ENCODE data around the gene CSNK1E. TPM values are rescaled to one million over a fixed set of nuclear protein-coding genes. Genes with fewer than 3 reads are reported as not detected.

Gene CSNK1E
- total RNA-seq, 1 donor from 2014 or later, result 63.1 TPM

DNA sequence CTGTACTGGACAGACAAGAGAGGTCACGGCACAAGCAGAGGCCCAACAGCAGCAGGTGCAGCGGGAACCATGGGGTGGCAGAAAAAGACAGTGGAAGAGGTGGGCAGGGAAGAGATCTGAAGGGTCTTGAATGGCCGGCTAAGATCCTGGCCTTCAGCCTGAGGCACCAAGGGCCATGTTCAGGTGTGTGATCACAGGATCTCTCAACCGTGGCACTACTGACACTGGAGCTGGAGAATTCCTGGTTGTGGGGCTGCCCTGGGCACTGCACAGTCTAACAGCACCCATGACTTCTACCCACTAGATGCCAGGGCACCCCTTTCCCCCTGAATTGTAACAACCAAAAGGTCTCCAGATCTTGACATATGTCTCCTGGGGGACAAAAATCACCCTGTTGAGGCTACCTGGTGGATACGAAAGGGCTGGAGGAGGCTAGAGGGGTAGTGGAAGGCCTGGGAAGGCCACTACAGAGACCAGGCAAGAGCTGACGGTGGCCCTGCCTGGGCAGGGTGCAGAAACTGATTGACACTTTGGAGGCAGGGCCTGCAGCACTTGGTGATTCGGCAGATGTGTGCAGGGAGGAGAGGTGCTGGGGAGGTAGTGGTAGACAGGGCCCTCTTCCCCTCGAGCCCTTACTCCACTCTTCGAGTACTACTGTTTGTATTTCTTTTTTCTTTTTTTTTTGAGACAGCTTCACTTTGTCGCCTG lies 8.3 kb downstream of the CSNK1E start:
- DNase-seq (ENCODE audit: low spot score), result no peak

DNA sequence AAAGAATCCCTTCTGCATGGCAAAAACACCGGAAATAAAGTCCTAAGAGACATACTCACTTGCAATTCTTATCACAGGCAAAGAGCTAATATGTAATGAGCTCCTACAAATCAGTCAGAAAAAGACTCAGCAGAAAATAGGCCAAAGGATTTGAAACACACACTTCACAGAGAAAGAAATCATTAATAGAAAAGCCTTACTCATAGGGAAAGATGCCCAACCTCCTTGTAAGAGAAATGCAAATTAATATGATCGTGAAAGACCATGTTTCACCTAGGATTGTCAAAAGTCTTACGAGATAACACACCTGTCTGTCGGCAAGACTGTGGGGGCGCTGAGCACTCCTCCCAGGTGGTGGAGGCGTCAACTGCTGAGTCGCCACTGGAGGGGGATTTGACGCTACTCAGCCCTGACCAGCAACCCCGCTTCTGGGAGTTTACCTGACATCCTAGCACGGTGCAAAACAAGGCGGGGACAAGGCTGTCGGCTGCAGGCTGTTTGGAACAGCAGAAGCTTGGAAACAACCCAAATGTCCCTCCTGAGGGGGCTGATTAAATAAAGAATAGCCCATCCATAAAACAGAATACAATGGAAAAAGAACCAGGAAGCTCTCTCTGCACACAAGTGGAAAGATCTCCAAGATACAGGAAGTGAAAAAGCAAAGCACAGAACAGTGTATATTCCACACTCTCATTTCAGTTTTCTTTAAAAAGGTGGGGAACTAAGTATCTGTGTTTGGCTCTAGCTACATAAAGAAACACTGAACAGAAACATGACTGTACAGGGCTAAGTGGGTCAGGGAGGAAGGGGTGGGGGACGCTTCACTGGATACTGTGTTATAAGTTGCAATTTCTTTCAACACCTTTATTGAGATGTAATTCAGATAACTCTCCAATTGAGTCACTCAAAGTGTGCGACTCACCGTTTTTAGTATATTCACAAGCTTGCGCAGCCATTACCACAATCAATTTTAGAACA lies 11.5 kb downstream of the CSNK1E start:
- DNase-seq (ENCODE audit: low spot score), result peak; percentile 66

DNA sequence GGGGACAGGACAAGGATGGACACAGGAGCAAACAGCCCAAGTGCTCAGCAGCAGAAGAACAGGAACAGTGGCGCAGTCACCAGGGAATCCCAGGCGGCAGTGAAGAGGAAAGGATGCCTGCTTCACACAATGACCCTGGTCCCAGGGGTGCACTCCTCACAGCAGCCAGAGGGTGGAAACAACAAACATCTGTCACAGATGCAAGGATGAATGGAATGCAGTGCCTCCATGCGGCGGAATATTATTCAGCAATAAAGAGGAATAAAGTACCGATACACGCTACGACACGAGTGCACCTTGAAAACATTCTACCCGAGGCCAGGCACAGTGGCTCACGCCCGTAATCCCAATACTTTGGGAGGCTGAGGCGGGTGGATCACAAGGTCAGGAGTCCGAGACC lies 12.7 kb downstream of the CSNK1E start:
- no peak for DNase-seq (ENCODE audit: low spot score)

DNA sequence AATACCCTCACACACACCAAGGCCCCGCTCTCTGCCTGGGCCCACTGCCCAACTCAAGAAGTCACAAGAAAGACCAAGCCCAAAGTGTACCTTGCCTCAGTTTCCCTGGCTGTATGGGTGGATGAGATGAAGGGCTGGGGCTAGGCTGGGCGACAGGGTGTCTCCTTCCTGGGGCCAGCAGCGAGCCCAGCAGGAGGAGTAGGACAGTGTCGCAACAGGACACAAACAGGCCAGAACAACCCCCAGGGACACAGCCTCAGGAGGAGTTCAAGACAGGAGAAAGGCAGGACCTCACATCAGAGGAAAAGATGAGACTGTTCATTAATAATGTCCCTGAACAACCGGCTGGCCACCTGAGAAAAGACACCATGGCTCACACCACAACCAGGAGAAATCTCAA lies 13.3 kb downstream of the CSNK1E start:
- no peak for DNase-seq (ENCODE audit: low spot score)

DNA sequence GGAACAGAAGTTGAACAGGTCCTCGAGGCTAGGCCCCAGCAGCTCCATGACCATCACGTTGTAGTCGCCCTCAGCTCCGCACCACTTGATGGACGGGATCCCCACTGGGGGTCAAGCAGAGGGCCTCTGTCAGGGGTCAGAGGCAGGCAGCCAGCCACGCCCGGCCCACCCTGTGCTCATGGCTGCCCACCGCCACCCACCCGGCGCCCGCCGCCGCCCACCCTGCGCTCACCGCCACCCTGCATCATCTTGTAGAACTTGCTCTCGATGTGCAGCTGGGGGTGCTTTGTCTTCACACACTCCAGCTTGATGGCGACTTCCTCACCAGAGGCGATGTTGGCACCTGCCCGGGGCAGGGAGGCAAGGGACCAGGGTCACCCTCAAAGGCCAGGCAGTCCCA lies 14.3 kb downstream of the CSNK1E start:
- DNase-seq (ENCODE audit: low spot score), result no peak

DNA sequence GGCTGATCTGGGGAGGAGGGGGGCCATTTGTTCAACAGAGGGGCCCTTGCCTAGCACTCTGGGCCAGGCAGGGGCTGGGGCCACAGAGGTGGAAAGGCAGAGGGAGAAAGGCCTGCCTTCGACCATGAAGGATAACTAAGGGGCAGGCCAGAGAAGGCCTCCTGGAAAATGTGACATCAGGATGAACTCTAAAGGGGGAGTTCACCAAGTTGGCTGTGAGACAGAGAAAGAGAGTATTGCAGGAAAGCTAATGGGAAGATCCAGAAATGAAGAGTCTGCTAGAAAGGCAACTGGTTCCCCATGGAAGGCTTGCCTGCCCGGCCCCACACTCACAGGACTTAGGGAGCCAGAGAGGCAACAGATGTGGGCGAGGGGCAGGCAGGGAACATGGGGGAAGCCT lies 16.3 kb downstream of the CSNK1E start:
- no peak for DNase-seq (ENCODE audit: low spot score)

DNA sequence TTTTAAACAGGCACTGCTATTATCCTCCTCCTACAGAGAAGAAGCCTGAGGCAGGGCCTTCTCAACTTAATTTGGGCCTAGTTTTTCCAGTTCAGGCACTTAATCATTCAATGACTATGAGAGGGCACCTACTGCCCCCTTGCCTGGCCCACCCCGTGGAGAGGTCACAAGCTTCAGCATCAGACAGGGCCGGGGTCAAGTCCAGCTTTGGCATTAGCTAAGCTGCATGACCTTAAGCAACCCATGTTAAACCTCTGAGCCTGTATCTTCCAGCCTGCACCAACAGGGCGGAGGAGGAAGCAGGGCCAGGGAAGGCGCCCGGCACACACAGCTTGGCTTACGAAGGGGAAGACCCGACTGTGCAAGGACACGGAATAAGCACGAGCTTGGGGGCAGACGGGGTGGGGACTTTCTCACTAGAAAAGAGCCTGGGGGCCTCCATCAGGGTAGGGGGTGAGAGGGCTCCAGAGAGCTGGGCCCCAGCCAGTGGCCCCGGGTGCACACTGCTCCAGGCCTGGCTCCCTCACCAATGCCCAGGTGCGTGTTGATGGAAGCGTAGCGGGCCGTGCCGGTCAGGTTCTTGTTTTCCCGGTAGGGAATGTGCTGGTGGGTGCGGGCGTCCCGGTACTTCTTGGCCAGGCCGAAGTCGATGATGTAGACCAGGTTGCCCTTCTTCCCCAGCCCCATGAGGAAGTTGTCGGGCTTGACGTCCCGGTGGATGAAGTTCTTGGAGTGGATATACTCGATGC lies 16.9 kb downstream of the CSNK1E start:
- no peak for DNase-seq (ENCODE audit: low spot score)

DNA sequence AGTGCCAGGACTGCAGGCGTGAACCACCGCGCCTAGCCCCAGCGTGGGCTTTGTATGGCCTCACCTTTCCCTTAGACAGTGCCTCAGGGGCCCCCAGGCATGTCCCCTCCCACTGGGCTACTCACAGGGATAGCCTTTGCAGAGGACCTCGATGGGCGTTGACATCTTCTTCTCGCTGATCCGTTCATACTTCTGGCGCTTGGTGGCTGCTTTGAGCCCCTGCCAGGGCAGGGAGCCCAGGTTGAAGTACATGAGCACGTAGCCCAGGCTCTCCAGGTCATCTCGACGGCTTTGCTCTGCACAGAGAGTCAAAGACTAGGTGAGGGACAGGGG lies 17.5 kb downstream of the CSNK1E start:
- no peak for DNase-seq (ENCODE audit: low spot score)

DNA sequence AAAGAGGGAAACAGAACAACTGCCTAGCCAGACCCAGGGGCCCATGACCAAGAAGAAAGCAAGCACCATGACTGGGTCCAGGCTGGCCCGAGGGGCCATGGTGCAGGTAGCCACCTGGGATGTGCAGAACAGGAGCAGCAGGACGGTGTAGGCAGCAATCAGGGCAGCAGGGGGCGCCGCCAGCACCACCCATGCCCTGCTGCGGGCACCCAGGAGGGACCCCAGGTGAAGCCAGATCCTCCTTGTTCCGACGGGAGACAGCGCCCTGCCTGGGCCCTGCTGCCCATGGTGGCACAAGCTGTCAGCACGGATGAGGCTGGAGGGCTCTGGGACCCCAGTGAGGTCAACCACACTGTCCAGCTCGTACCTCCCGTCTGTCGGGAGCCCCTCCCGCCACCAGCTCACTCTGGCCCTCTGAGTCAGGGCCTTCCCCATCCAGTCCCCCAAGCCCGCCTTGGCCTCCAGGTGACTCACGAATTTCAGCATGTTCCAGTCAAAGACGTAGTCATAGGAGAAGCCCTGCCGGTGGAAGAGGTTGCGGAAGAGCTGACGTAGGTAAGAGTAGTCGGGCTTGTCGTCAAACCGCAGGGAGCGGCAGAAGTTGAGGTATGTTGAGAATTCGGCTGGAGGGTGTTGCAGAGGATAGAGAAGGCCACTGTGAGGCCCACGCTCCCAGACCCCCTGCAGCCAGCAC lies 18.8 kb downstream of the CSNK1E start:
- peak; percentile 68 for DNase-seq (ENCODE audit: low spot score)

DNA sequence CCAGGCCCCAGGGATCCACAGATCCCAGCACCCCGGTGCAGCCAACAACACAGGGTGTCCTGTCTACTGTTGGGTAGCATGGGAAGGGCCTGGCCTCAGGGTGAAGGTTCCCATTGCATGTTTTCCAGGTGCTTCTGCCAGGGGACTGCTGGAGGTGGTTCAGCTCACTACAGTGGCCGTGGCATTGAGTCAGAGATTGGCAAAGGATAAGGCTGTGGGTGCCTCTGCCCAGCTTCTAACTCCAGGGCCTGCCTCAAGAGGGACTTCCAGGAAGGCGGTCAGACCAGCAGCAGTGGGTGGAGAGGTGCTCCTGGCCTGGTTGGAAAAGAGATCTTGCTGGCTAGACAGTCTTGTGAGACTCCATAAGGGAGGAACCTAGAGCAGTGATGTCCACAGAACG lies 20.9 kb downstream of the CSNK1E start:
- no peak for DNase-seq (ENCODE audit: low spot score)

DNA sequence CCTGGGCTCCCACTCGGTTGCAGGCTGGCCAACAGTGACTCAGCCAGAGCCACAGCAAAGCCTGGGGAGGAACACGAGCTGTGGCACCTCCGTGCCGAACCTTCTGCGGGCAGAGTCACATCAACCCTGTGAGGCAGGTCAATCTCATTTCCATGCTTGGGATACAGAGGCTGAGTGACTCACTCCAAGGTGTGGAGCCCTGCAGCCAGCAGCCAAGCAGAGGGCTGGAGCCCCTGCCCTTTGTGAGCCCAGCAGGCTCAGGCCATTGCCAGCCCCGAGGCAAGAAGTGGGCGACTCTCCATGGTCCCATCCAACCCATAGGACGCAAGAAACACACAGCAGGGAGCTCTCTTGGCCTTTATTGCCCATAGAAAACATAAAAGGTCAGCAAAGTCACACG lies 21.4 kb downstream of the CSNK1E start:
- no peak for DNase-seq (ENCODE audit: low spot score)

DNA sequence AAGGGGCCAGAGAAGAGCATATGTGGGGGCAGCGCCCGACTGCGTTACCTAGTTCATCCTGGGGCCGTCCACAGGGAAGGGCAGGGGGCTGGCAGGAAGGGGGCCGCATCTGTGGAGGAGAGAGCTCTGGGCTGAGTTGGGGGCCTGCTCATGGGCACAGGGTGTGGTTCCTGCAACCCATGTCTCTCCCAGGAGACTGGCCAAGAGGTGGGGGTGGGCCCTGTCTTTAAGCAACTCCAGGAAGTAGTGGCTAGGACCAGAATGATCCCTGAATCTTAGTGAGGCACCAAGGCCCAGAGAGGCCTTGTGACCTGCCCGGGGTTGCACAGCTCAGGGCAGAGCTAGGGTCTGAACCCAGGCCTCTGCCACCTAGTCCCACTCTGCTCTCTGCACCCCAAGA lies 21.9 kb downstream of the CSNK1E start:
- no peak for DNase-seq (ENCODE audit: low spot score)

DNA sequence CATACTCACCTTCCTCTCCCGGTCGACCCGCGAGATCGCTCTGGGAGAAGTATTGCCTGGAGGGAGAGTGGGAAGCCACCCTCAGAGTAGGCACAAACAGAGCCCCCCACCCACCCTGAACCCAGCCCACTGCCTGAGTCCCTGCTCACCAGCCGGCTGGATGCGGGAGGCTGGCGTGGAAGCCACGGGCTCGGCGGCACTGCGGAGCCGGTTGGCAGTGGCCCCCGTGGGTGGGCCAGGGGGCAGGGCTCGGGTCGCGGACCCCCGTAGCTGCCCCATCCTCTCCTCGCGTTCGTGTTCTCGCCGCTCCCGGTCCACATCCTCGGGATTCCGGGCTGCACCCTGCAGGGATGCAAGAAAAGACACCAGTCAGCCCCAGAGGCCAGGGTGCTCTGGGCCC lies 23.0 kb downstream of the CSNK1E start:
- no peak for DNase-seq (ENCODE audit: low spot score)

DNA sequence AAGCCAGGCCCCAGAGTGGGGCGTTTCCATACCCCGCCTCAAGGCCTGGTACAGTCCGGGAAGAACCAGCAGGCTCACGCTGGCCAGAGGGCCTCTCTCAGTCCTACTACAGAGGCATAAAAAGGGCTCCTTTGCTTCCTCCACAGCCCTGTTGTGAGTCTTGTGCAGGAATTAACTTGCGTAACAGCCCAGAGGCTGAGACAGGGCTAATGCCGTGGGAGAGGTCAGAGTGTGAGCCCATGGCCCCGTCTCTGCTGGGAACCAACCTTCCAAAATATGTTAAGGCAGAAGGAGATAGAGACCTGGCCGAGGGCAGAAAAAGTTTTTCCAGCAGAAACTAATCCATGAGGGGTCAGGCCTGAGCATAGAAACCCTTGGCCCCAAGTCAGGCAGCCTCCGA lies 24.5 kb downstream of the CSNK1E start:
- peak; percentile 47 for DNase-seq (ENCODE audit: low spot score)

DNA sequence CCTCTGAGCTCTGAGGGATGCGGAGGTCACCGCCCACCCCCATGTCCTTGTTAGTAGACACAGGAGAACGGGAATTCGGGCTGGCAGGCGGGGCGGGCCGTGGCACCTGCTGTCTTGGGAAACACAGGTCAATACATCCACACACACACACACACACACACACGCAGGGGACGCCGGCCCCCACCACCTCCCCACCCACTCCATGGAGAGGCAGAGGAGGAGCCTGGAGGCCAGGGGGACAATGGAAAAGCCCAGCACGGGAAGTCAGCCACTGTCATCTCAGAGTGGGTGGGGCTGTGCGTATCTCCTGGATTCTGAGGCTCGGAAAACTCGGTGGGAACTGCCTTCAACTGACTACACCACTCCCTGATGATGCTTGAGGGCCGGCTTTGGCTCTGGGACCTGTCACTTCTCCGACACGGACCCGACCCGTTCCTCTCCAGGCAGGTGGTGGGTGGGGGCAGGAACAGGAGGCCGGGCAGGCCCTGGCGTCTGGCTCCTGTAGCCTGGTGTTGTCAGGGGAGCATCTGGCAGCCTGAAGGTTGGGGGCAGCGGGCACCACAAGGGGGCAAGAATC lies 25.9 kb downstream of the CSNK1E start:
- no peak for DNase-seq (ENCODE audit: low spot score)

DNA sequence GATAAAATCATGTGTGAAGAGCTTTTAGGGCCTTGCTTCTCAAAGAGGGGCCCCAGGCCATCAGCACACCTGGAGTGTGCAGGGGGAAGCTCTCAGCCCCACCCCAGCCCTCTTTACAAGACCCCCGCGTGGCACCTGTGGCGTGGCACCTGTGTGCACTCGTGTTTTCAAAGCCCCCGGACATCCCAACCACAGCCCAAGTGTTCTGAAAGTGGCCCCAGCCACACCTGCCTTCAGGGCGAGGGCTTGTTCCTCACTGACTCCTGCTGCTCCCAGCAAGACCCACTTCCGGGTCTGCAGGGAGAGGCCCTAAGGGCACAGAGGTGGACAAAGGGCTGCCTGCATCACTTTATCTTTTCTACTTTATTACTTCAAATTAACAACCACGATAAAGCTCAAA lies 26.9 kb downstream of the CSNK1E start:
- DNase-seq (ENCODE audit: low spot score), result no peak

DNA sequence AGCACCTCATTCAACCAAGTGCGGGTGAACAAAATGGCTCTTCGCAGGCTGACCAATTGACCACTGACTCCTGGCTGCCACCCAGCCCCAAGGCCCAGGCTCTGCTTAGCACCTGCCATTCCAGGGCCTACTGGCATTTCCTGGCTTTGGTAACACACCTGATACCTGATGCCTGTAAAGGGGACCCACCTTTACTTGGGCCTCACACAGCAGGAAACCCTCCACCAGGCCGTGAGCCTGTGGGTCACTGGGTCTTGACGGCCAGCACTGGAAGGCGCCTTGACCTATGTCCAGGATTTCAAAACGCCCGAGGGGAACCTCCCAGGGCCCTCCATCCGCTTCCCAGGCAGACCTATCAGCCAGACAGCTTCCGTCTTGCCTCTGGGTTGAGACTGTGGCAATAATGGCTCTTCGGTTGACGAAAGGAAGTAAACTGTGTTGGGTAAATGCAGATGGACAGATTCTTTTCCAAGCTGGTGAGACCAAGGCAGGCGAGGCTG lies 27.6 kb downstream of the CSNK1E start:
- DNase-seq (ENCODE audit: low spot score), result no peak

DNA sequence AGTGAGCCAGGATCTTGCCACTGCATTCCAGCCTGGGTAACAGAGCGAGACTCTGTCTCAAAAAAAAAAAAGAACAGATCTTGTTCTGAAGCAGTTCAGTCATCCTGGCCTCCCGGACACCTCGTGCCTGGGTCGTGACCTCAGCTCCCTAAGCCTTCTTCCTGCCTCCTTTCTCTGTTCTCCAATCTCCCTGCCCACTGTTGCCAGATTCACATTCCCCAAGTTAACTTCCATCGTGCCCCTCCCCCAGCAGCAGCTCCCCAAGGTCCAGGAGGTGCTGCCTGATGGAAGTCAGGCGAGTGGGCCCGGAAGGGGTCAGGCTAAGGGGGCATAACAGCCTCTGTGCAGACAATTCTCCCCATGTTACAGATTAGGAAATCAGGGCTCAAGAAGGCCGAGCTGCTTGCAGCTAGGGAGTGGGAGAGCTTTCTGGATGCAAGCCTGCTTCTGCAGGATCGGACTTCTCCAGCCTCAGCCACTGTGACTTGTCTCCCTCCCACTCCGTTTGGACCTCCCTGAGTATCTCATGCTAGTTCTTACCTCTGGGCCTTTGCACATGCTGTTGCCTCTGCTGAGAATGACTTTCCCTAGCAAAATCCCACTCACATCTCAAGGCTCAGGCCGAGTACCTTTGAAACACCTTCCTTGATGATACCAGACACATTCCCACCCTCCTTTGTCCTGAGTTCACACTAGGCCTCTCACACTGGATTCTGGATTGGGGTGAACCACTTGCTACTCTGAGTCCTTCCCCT lies 30.1 kb downstream of the CSNK1E start:
- peak; percentile 32 for DNase-seq (ENCODE audit: low spot score)

DNA sequence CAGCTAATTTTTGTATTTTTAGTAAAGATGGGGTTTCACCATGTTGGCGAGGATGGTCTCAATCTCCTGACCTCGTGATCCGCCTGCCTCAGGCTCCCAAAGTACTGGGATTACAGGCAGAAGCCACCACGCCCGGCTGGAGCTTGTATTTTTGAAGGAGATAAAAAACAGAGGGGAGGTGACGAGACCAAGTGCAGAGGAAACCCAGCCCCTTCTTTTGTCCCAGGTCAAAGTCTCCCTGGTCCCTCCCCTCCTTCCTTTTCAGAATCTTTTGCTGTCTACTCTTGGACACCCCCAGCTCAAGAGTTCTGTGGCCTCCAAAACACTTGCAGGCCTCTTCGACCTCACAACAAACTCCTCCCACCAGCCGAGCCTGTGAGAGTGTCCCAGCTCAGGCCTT lies 32.2 kb downstream of the CSNK1E start:
- peak; percentile 47 for DNase-seq (ENCODE audit: low spot score)

DNA sequence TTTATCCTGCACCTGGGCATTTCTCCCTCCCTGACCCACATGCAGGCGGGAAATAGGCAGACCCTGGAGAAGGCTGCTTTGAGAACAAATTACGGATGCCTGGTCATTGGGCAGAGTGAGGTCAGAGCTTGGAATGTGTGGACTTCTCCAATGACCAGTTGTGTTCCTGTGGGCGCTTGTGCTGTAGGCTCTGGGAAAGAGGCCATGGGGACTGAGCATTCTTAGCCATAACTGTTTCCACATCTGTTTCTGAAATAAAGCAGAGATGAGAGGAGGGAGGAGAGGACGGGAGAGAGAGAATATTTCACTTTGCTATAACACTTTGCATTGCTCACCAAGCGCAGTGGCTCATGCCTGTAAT lies 33.2 kb downstream of the CSNK1E start:
- peak; percentile 96 for DNase-seq (ENCODE audit: low spot score)

DNA sequence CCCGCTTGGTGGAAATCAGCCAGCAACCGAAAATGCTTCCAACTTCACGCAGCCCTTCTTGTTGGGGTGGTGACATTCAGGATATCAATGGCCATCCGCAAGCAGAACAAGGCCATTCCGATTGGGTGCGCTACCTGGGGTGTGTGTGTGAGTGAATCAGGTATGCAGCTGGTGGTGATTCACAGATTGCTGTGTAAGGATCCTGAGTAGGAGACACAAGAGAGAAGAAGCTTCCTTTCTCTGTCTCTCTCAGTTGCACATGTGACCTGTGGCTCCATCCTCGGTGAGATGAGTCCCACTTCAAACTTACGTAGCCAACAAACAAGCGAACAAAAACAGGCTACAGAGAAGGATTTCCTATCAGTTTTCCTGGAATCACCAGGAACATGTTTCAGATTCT lies 34.8 kb downstream of the CSNK1E start:
- no peak for DNase-seq (ENCODE audit: low spot score)
